ENCODE measurements around the gene LAMTOR1.
A peak's percentile ranks its signal among the peaks of the same experiment; 100 is the strongest.
"Not testable (repeated sequence)": the region's sequence is repeated elsewhere in the genome, so short reads cannot be mapped to it uniquely, and the experiment has no call there.

The LAMTOR1 gene
- total RNA-seq = 22.0 to 51.6 reads per million in 2 donors

- peak; percentile 95 for DNase-seq
These were observed at the start of gene LAMTOR1 for GRCh38 chr11:72102946-72103753. Gene LAMTOR1 (minus strand): TSS chr11:72103297. CDS start chr11:72103224, 73 bp downstream.

GRCh38 chr11:72150882-72151281 is 47.8 kb upstream of the LAMTOR1 start:
- DNase-seq = no peak

- no peak for DNase-seq
These were observed 43.5 kb upstream of the LAMTOR1 start for GRCh38 chr11:72146625-72147024.

GRCh38 chr11:72144807-72145565 is 41.9 kb upstream of the LAMTOR1 start:
- DNase-seq = no peak

- not testable (repeated sequence) for DNase-seq
These were observed 39.4 kb upstream of the LAMTOR1 start for GRCh38 chr11:72142543-72142942.

GRCh38 chr11:72142086-72142485 is 39.0 kb upstream of the LAMTOR1 start:
- DNase-seq = not testable (repeated sequence)

- no peak for DNase-seq
These were observed 38.0 kb upstream of the LAMTOR1 start for GRCh38 chr11:72141066-72141465.

- no peak for DNase-seq
These were observed 37.6 kb upstream of the LAMTOR1 start for GRCh38 chr11:72140661-72141060.

GRCh38 chr11:72139500-72139899 is 36.4 kb upstream of the LAMTOR1 start:
- DNase-seq = no peak

- DNase-seq = no peak
These were observed 35.8 kb upstream of the LAMTOR1 start for GRCh38 chr11:72138821-72139390.

- no peak for DNase-seq
These were observed 33.7 kb upstream of the LAMTOR1 start for GRCh38 chr11:72136684-72137262.

GRCh38 chr11:72135891-72136683 is 33.0 kb upstream of the LAMTOR1 start:
- no peak for DNase-seq

- not testable (repeated sequence) for DNase-seq
These were observed 32.4 kb upstream of the LAMTOR1 start, which contains the start of gene FOLR3 for GRCh38 chr11:72135473-72135872. Gene FOLR3 (plus strand): TSS chr11:72135725. CDS start chr11:72135953, 228 bp downstream.

GRCh38 chr11:72132646-72133045 is 29.5 kb upstream of the LAMTOR1 start:
- DNase-seq = no peak

- no peak for DNase-seq
These were observed 26.3 kb upstream of the LAMTOR1 start for GRCh38 chr11:72129381-72129780.

GRCh38 chr11:72127923-72128322 is 24.8 kb upstream of the LAMTOR1 start:
- DNase-seq = no peak

- no peak for DNase-seq
These were observed 22.9 kb upstream of the LAMTOR1 start for GRCh38 chr11:72125956-72126355.

- no peak for DNase-seq
These were observed 20.9 kb upstream of the LAMTOR1 start for GRCh38 chr11:72124046-72124445.

- no peak for DNase-seq
These were observed 20.1 kb upstream of the LAMTOR1 start for GRCh38 chr11:72123117-72123653.

- DNase-seq = no peak
These were observed 19.5 kb upstream of the LAMTOR1 start for GRCh38 chr11:72122607-72123006.

GRCh38 chr11:72120930-72121329 is 17.8 kb upstream of the LAMTOR1 start:
- DNase-seq = no peak

- no peak for DNase-seq
These were observed 16.1 kb upstream of the LAMTOR1 start for GRCh38 chr11:72119198-72119597.

All from T-helper 9 cell (primary cell).